Activated B cell treated with CpG ODN at 0.5 μM for 24 hours (primary cell): ENCODE data around the gene LMNTD2. TPM values are rescaled to one million over a fixed set of nuclear protein-coding genes. Genes with fewer than 3 reads are reported as not detected.

Source experiments
- ATAC-seq: fragments of 200-7000 bp; cut with Tn5 transposase; one replicate; pipeline ENCODE4 v1.10.0; 2021; ENCODE audit warnings: low read depth, mild to moderate bottlenecking, moderate library complexity
- CTCF ChIA-PET: fragments of 350-600 bp; sonication (Branson Sonifier 250); formaldehyde crosslinking; loops from one replicate; lab custom pipeline; 2021; ENCODE audit warnings: antibody characterized with exemption; lab: Charles Lee
- POLR2A ChIA-PET: fragments of 350-600 bp; sonication (Branson Sonifier 250); formaldehyde crosslinking; loops from one replicate; lab custom pipeline; 2021; ENCODE audit warnings: antibody characterized with exemption; lab: Charles Lee
- DNase-seq: peaks from one replicate; pipeline ENCODE4 v3.0.0; 2022
- H3K27ac Mint-ChIP-seq: one replicate; pipeline ENCODE4 v1.8.0; 2020; ENCODE audit warnings: mixed read lengths
- H3K27me3 Mint-ChIP-seq: one replicate; pipeline ENCODE4 v1.8.0; 2021; ENCODE audit warnings: mixed read lengths
- H3K36me3 Mint-ChIP-seq: one replicate; pipeline ENCODE4 v1.8.0; 2021; ENCODE audit warnings: low read depth, mixed read lengths
- H3K4me1 Mint-ChIP-seq: one replicate; pipeline ENCODE4 v1.8.0; 2021; ENCODE audit warnings: mixed read lengths
- H3K4me3 Mint-ChIP-seq: one replicate; pipeline ENCODE4 v1.8.0; 2020; ENCODE audit warnings: mild to moderate bottlenecking, mixed read lengths
- H3K9me3 Mint-ChIP-seq: one replicate; pipeline ENCODE4 v1.8.0; 2020; ENCODE audit warnings: mixed read lengths
- intact Hi-C: fragments of 100-400 bp; cut with micrococcal nuclease; formaldehyde crosslinking; loops from one replicate; pipeline ENCODE4 v1.15.1; 2024
- total RNA-seq: library from RNA; stranded (reverse); gene quantifications from 2 replicates; pipeline ENCODE4 v1.2.3, GENCODE V29; 2022
- TF ChIP-seq, protein P1 (sequence below): fragments of 200-600 bp; IDR thresholded peaks from one replicate; pipeline ENCODE4 v1.8.0; 2022; ENCODE audit warnings: antibody characterized with exemption, mild to moderate bottlenecking

The LMNTD2 gene
- total RNA-seq, 1 donor from 2014 or later = 8.6 TPM

DNA sequence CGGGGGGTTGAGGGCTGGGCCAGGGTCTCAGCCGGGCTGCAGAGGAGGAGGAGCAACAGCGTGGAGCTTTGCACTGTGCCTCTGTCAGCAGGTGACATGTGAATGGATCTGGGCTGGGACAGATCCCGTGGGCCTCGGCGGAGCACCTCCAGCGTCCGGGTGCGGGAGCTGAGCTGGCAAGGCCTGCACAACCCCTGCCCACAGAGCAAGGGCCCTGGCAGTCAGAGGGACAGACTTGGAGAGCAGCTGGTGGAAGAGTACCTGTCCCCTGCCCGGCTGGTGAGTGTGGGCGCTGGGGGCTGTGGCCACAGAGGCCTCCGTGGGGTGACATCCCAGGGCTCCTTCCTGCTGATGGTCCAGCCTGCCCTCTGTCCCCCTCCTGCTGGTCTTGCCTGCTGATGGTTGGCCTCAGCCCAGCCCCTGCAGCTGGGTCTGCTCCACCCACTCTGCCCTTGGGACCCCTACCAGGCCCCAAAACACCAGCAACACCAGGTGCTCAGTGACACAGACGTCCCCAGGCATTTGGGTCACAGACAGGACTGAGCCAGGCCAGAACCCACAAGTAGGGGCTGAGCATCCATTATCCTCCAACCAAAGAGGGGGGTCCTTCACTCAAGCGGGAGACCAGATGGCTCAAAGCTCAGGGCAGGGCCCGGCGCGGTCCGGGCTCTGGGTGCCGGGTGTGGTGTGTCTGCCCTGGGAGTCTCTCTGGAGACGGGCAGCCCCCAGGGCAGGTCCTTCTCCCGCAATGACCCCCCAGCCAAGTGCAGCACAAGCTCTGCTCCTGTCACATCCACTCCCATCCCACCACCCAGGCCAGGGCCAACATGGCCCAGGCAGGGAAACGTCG is 19.7 kb downstream of the LMNTD2 start:
- H3K27me3 Mint-ChIP-seq = no peaks in the 10 kb centered on the region
- TF ChIP-seq, protein P1, sequence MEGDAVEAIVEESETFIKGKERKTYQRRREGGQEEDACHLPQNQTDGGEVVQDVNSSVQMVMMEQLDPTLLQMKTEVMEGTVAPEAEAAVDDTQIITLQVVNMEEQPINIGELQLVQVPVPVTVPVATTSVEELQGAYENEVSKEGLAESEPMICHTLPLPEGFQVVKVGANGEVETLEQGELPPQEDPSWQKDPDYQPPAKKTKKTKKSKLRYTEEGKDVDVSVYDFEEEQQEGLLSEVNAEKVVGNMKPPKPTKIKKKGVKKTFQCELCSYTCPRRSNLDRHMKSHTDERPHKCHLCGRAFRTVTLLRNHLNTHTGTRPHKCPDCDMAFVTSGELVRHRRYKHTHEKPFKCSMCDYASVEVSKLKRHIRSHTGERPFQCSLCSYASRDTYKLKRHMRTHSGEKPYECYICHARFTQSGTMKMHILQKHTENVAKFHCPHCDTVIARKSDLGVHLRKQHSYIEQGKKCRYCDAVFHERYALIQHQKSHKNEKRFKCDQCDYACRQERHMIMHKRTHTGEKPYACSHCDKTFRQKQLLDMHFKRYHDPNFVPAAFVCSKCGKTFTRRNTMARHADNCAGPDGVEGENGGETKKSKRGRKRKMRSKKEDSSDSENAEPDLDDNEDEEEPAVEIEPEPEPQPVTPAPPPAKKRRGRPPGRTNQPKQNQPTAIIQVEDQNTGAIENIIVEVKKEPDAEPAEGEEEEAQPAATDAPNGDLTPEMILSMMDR = no peak
- peaks cover 10% of the 10 kb centered on the region for H3K36me3 Mint-ChIP-seq
- POLR2A ChIA-PET = no interaction called here
- ATAC-seq (no peak), DNase-seq (no peak)
- peaks cover 23% of the 10 kb centered on the region for H3K4me1 Mint-ChIP-seq
- CTCF ChIA-PET = no interaction called here
- H3K4me3 Mint-ChIP-seq = no peak overlapping the region
- no peak overlapping the region for H3K27ac Mint-ChIP-seq
- intact Hi-C loops = no loop called here
- H3K9me3 Mint-ChIP-seq = no peaks in the 10 kb centered on the region

DNA sequence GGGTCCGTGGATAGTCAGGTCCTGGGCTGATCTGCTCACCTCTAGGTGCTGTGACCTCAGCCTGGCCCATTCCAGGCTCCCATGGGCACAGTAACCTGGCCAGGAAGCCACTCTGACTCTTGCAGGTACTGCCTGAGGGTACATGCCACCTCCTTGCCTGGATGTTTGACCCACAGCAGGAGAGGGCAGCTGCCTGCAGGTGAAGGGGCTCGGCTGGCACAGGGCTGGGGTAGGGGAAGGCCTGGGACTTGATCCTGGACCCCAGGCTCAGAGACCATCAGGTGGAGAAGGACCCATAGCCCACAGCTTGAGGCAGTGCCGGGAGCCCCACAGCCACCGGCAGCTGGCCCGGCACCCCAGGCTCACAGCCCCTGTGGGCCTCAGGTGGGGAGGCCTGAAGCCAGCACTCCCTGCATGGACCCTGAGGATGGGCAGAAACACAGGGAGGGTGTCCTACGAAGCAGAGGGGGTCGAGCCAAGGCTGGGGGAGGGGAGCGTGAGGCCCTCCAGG is 20.5 kb downstream of the LMNTD2 start:
- no peaks in the 10 kb centered on the region for H3K27me3 Mint-ChIP-seq
- H3K9me3 Mint-ChIP-seq = no peaks in the 10 kb centered on the region
- CTCF ChIA-PET = no interaction called here
- ATAC-seq (no peak), DNase-seq (no peak)
- H3K36me3 Mint-ChIP-seq = peaks cover 5% of the 10 kb centered on the region
- H3K4me1 Mint-ChIP-seq = peaks cover 23% of the 10 kb centered on the region
- no peak overlapping the region for H3K4me3 Mint-ChIP-seq
- no peak overlapping the region for H3K27ac Mint-ChIP-seq
- POLR2A ChIA-PET = no interaction called here
- intact Hi-C loops = loop anchor here (5.0 to 10.0 kb wide), 2 partner anchors 182 to 375 kb away; partner anchors contain the start of gene CHID1
- TF ChIP-seq, protein P1 = no peak

DNA sequence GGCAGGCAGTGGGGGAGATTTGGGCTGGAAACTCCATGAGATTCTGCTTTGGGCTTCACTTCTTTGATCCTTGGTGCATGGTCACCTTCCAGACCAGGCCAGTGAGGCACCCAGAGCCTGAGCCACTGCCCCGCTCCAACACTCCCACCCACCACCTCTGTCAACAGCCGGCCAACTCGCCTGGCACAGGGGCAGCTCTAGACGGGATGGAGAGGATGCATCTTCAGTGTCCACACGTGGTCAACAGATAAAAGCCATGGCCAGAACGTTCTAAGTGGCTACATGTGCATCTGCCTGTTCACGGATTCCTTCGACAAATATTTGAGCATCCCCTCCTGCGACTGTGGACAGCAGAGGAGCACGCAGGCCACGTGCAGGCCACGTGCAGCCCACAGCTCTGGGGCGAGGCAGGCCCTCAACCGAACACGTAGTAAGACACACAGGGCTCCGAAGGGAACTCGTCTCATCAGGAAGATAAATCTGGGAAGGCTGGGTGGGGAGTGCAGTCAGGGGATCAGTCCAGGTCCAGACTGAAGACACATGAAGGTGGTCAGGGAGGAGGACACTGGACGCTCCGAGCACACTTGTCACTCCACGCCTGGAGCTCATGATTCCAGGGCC is 22.0 kb downstream of the LMNTD2 start:
- TF ChIP-seq, protein P1 = no peak
- Mint-ChIP-seq H3K4me3 (peak overlapping the region; percentile 90), H3K27ac (peak overlapping the region; percentile 96), H3K9me3 (no peaks in the 10 kb centered on the region), H3K36me3 (peaks cover 8% of the 10 kb centered on the region), H3K4me1 (peaks cover 27% of the 10 kb centered on the region), H3K27me3 (no peaks in the 10 kb centered on the region)
- ChIA-PET POLR2A (interaction anchor here (0.5 to 1.0 kb wide), 4 partner anchors 11 to 75 kb away, joined by 3 to 8 read pairs (median 3); partner anchors contain the start of gene PHRF1), CTCF (interaction anchor here (1.0 kb wide), 1 partner anchor 16 kb away, joined by 3 read pairs; no protein-coding TSS in a partner anchor)
- no peak for DNase-seq
- no peak for ATAC-seq
- intact Hi-C loops = loop anchor here (5.0 to 10.0 kb wide), 2 partner anchors 184 to 376 kb away; partner anchors contain the start of gene CHID1

DNA sequence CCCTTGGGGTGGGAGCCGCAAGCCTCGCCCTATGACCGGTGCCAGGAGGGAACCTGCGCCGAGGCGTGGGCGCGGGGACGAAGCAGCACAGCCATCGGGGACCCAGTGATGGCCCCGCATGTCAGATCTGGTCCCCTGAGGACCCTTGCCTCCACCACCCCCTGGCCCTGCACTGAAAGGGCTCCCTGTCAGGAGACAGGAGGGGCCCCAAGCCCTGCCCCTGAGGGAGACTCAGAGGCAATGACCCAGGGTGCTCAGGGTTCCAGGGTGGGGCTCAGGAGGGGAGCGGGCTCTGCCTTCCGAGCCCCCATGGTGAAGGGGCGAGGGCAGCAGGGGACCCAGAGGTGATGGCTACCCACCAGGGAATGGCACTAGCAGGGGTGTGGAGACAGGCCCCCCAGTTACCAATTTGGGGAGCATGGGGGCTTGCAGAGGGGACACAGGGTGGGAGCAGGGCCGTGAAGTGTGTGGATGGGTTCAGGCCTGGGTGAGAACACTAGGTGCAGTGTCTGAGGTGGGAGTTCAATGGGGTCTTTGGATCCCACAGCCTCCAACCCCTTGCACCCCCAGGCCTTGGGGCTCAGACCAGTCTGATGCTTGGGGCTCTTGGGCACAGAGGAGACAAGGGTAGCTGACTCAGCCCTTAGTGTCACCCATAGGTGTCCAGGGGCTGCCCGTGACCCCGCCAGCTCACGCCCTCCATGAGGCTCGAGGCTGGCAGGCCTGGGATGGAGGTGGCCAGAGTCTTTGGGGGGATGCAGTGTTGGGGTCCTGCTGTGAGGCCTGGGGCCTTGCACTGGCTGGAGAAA is 22.7 kb downstream of the LMNTD2 start:
- peaks cover 27% of the 10 kb centered on the region for H3K4me1 Mint-ChIP-seq
- peak overlapping the region; percentile 90 for H3K4me3 Mint-ChIP-seq
- DNase-seq = no peak
- no peaks in the 10 kb centered on the region for H3K9me3 Mint-ChIP-seq
- peak; percentile 1 for ATAC-seq
- TF ChIP-seq, protein P1 = no peak
- H3K27ac Mint-ChIP-seq = peak overlapping the region; percentile 96
- intact Hi-C loops = loop anchor here (1.0 to 10.0 kb wide), 14 partner anchors 17 to 377 kb away; partner anchors contain the start of genes BET1L, CHID1, DEAF1 and LMNTD2
- peaks cover 10% of the 10 kb centered on the region for H3K36me3 Mint-ChIP-seq
- POLR2A ChIA-PET = interaction anchor here (0.6 to 3.6 kb wide), 22 partner anchors 18 to 330 kb away, joined by 3 to 45 read pairs (median 5); partner anchors contain the start of genes ANO9, BET1L, IRF7 and LMNTD2
- no peaks in the 10 kb centered on the region for H3K27me3 Mint-ChIP-seq
- CTCF ChIA-PET = no interaction called here
